NT2/D1 (cell line): ENCODE measurements around the gene FANCG.

ENCODE experiments used
- DNase-seq: peaks from one replicate; pipeline ENCODE4 v3.0.0-alpha.2; 2011; ENCODE audit warnings: low read depth, low spot score
- H3K27me3 ChIP-seq: 2 replicates; pipeline ENCODE4 v1.6.0; 2011; ENCODE audit warnings: mild to moderate bottlenecking; ENCODE audit not compliant: insufficient read length, insufficient read depth
- H3K36me3 ChIP-seq: 2 replicates; pipeline ENCODE4 v1.6.1; 2011; ENCODE audit warnings: mild to moderate bottlenecking, low read length, mixed read lengths; ENCODE audit not compliant: insufficient read depth, insufficient read length
- H3K4me1 ChIP-seq: 2 replicates; pipeline ENCODE4 v1.5.1; 2011; ENCODE audit not compliant: insufficient read depth, insufficient read length
- H3K4me3 ChIP-seq: 2 replicates; pipeline ENCODE4 v1.5.1; 2011; ENCODE audit warnings: low read depth; ENCODE audit not compliant: insufficient read length
- H3K9ac ChIP-seq: 2 replicates; pipeline ENCODE4 v1.6.0; 2011; ENCODE audit warnings: low read depth; ENCODE audit not compliant: insufficient read length
- H3K9me3 ChIP-seq: 2 replicates; pipeline ENCODE4 v1.5.1; 2011; ENCODE audit warnings: mild to moderate bottlenecking, low read length; ENCODE audit not compliant: insufficient read depth
- SUZ12 ChIP-seq: IDR thresholded peaks from 2 replicates; pipeline ENCODE4 v1.6.1; 2011; ENCODE audit not compliant: insufficient read length, insufficient read depth; ENCODE audit errors: extremely low read depth
- YY1 ChIP-seq: IDR thresholded peaks from 2 replicates; pipeline ENCODE4 v1.6.1; 2011; ENCODE audit not compliant: insufficient read length, insufficient read depth
- ZNF274 ChIP-seq: IDR thresholded peaks from 2 replicates; pipeline ENCODE4 v1.6.1; 2011; ENCODE audit warnings: mild to moderate bottlenecking, low read depth, low read length

Gene FANCG

DNA sequence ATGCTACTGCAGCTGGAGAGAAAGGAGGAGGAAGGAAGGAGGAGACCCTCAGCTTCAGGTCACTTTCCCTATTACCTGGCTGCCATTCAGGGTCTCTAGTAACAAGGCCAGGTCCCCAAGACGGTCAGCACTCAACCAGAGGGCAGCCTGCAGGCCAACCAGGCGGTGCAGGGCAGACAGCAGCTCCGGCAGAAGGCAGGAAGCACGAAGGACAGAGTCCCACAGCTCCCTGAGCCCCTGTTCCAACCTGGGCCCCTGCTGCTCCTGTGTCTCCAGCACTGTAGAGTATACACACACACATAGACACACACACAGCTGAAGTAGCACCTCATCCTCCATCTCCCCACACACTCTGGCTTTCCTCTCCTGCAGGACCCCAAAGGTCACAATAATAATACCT, 1.7 kb downstream of the FANCG start:
- peaks cover 53% of the 10 kb centered on the region for H3K36me3 ChIP-seq
- TF ChIP-seq YY1 (no peak), SUZ12 (no peak), ZNF274 (no peak)
- DNase-seq = no peak
- H3K9ac ChIP-seq = peak overlapping the region; percentile 84
- peak overlapping the region; percentile 79 for H3K4me3 ChIP-seq
- no peaks in the 10 kb centered on the region for H3K9me3 ChIP-seq
- peaks cover 8% of the 10 kb centered on the region for H3K4me1 ChIP-seq
- H3K27me3 ChIP-seq = no peaks in the 10 kb centered on the region

DNA sequence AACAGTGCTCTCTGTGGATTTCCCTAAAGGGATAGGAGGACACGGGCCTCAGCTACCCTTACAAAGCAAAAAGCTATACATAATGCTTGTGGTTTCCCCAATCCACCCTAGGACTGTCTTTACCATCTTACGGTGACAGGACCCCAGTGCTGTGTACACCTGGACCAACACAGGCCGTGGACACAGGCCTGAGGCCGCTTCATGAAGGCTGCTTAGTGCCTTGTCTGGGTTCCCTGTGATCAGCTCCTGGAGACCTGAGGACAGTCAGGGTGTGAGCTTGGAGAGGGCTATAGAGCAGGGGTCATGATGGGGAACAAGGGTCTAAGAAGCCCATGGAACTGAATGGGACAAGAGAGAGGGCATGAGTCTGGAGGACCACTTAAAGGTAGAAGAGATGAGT, 2.9 kb downstream of the FANCG start:
- Histone ChIP-seq H3K9ac (no peak overlapping the region), H3K27me3 (no peaks in the 10 kb centered on the region), H3K4me3 (no peak overlapping the region), H3K4me1 (peaks cover 8% of the 10 kb centered on the region), H3K36me3 (peaks cover 54% of the 10 kb centered on the region), H3K9me3 (no peaks in the 10 kb centered on the region)
- DNase-seq = no peak
- no peak for TF ChIP-seq SUZ12
- TF ChIP-seq ZNF274 = no peak
- no peak for TF ChIP-seq YY1

DNA sequence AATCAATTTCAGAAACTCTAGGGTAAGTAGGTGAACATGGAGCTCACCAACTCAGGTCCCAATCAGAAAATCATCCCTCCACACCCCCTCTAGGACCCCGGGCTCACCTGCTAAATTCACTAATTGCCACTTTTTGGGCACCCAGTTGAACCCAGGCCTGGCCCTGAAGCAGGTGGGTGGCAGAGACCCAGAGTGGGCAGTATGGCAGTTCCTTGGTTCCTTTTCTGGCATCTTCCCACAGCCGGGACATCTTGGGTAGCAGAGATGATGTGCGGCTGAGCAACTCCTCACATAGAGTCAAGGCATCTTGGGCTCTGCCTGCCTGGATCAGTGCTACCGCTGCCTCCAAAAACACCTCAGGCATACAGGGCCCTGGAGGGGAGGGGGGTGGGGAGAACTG, 4.4 kb downstream of the FANCG start:
- TF ChIP-seq YY1 = no peak
- no peak for TF ChIP-seq ZNF274
- no peak for TF ChIP-seq SUZ12
- peaks cover 6% of the 10 kb centered on the region for H3K4me1 ChIP-seq
- H3K27me3 ChIP-seq = no peaks in the 10 kb centered on the region
- no peak overlapping the region for H3K9ac ChIP-seq
- peaks cover 67% of the 10 kb centered on the region for H3K36me3 ChIP-seq
- no peaks in the 10 kb centered on the region for H3K9me3 ChIP-seq
- no peak for DNase-seq
- H3K4me3 ChIP-seq = no peak overlapping the region

GRCh38 chr9:35074791-35075190, 5.0 kb downstream of the FANCG start:
- no peak overlapping the region for H3K4me3 ChIP-seq
- peaks cover 11% of the 10 kb centered on the region for H3K4me1 ChIP-seq
- H3K9ac ChIP-seq = no peak overlapping the region
- DNase-seq = no peak
- H3K36me3 ChIP-seq = peaks cover 73% of the 10 kb centered on the region
- H3K27me3 ChIP-seq = no peaks in the 10 kb centered on the region
- TF ChIP-seq ZNF274 (no peak), YY1 (no peak), SUZ12 (no peak)
- H3K9me3 ChIP-seq = no peaks in the 10 kb centered on the region

DNA sequence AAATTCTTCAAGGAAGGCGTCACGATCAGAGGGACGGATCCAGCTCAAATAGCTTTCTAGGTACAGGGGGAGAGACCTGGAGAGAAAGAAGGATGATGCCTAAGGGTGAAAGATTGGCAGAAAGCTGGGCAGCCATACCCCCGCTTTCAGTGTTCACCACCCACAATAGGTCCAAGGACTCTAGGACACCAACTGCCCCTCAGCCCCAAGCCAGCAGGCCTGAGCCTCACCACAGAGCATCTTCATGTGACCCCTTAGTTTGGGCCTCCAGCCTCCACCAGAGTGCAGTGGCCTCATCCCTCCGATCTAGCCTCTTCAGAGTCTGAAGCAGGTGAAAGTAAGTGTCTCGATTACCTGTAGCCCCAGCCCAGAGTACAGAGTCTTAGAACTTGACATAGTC, 5.6 kb downstream of the FANCG start:
- H3K4me3 ChIP-seq = no peak overlapping the region
- DNase-seq = no peak
- H3K9ac ChIP-seq = no peak overlapping the region
- H3K9me3 ChIP-seq = no peaks in the 10 kb centered on the region
- H3K36me3 ChIP-seq = peaks cover 77% of the 10 kb centered on the region
- TF ChIP-seq ZNF274 (no peak), YY1 (no peak), SUZ12 (no peak)
- no peaks in the 10 kb centered on the region for H3K27me3 ChIP-seq
- peaks cover 12% of the 10 kb centered on the region for H3K4me1 ChIP-seq

GRCh38 chr9:35073279-35073612, 6.5 kb downstream of the FANCG start:
- H3K27me3 ChIP-seq = no peaks in the 10 kb centered on the region
- no peak overlapping the region for H3K4me3 ChIP-seq
- no peak for TF ChIP-seq YY1
- TF ChIP-seq ZNF274 = no peak
- TF ChIP-seq SUZ12 = no peak
- H3K9ac ChIP-seq = no peak overlapping the region
- DNase-seq = no peak
- no peaks in the 10 kb centered on the region for H3K9me3 ChIP-seq
- H3K36me3 ChIP-seq = peaks cover 84% of the 10 kb centered on the region
- peaks cover 10% of the 10 kb centered on the region for H3K4me1 ChIP-seq

DNA sequence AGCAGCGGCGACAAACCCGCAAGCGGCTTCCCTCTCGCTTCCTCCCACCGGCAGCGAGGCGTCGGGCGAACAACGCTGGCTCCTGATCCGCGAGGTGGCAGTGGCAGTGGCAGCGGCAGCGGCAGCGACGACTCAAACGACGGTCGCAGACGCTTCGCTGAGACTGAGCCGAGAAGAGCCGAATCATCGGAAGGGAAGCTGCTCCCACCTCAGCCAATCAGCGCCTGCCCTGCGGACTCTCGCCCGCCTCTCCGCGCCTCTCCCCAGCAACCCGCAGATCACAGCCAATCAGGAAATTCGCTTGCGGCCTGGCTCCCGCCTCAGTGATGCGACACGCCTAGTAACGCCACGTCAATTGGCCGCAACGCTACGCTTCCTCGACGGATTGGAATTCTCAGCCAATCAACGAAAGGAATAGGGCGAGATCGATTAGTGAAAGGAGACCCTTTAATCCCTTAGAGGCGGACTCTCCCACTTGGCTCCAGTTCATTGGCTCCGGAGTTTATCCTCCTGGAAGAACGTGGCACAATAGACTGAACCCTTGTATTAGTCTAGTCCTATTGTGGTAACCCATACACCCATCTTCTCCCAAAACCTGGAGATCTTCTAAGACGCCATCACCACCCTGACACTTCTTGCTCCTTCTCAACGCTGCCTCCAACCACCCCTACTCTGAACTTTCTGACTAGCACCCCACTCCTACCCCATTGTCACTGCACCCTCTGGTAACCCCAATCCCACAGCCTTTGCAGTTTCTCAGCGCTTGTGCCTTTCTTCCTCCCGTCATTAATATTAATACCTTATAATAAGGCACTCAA, 7.1 kb downstream of the FANCG start, which contains the start of gene VCP:
VCP (minus strand) TSS at position 165 of the 818 bp plus-strand sequence. CDS start 272 bp downstream, outside the sequence.
- TF ChIP-seq YY1 (no peak), ZNF274 (no peak), SUZ12 (no peak)
- DNase-seq = peak; percentile 98
- no peaks in the 10 kb centered on the region for H3K9me3 ChIP-seq
- peaks cover 84% of the 10 kb centered on the region for H3K36me3 ChIP-seq
- no peaks in the 10 kb centered on the region for H3K27me3 ChIP-seq
- peaks cover 6% of the 10 kb centered on the region for H3K4me1 ChIP-seq
- H3K4me3 ChIP-seq = peak within 1 kb of the TSS; percentile 94
- peak within 1 kb of the TSS; percentile 97 for H3K9ac ChIP-seq

DNA sequence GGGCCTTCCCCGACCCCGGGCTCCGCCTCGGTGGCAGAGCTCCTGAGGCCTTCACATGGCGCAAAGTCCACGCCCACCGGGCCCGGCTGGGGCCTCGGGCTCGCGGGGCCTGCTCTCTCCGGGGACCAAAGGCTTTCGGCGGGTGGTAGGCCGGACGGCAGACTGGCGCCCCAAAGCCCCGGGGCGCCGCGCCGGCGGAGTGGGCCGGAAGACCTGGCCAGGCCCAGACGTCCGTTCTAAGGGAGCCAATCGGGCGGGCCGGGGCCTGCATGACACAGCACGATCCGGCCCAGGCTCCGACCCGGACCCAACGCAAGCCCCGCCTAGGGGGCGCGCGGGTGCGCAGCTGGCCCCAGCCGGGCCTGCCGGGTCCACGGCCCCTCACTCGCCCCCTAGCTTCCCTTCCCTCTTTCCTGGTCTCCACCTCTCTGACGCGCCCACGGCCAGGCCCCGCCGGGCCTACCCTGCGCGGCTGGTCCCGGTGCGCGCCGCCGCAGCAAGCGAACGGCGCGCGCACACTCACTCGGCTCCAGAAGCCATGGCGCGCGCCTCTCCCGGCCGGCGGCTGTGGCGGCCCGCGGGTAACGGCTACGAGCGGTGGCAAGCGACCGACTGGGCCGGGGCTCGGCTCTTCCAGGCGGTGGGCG, 7.8 kb downstream of the FANCG start:
- Histone ChIP-seq H3K4me3 (peak overlapping the region; percentile 94), H3K9me3 (no peaks in the 10 kb centered on the region), H3K9ac (peak overlapping the region; percentile 97), H3K36me3 (peaks cover 85% of the 10 kb centered on the region), H3K27me3 (no peaks in the 10 kb centered on the region), H3K4me1 (peaks cover 6% of the 10 kb centered on the region)
- no peak for TF ChIP-seq SUZ12
- TF ChIP-seq YY1 = no peak
- DNase-seq = peak; percentile 68
